ENCODE results near the gene FCMR. TPM values are rescaled to one million over a fixed set of nuclear protein-coding genes. Genes with fewer than 3 reads are reported as not detected.

The FCMR gene
- polyA plus RNA-seq, 1 donor = 4.4 TPM

GRCh38 chr1:206911064-206911663, 10.6 kb downstream of the FCMR start:
- H3K4me1 ChIP-seq (ENCODE audit: control insufficient read depth, insufficient read depth, low read length) = peaks cover 13% of the 10 kb centered on the region
- 0% methylated on average over 1 of the region's 1 CpG for WGBS (ENCODE audit: insufficient coverage, low lambda C conversion rate)
- H3K4me3 ChIP-seq (ENCODE audit: low read length) = no peak overlapping the region
- DNase-seq = peak in 1 of 2 donors; percentile 61
- H3K36me3 ChIP-seq (ENCODE audit: control insufficient read depth, insufficient read depth, low read length) = no peaks in the 10 kb centered on the region
- no peak overlapping the region for H3K27ac ChIP-seq (ENCODE audit: low read length)
- H3K9me3 ChIP-seq (ENCODE audit: control insufficient read depth, low read depth, low read length) = peaks cover 3% of the 10 kb centered on the region
- peaks cover 8% of the 10 kb centered on the region for H3K27me3 ChIP-seq (ENCODE audit: control insufficient read depth, insufficient read depth, low read length)

- Histone ChIP-seq H3K9me3 (ENCODE audit: control insufficient read depth, low read depth, low read length) (peaks cover 3% of the 10 kb centered on the region), H3K4me1 (ENCODE audit: control insufficient read depth, insufficient read depth, low read length) (peaks cover 13% of the 10 kb centered on the region), H3K36me3 (ENCODE audit: control insufficient read depth, insufficient read depth, low read length) (no peaks in the 10 kb centered on the region), H3K4me3 (ENCODE audit: low read length) (peak overlapping the region; percentile 25), H3K27ac (ENCODE audit: low read length) (no peak overlapping the region), H3K27me3 (ENCODE audit: control insufficient read depth, insufficient read depth, low read length) (peaks cover 8% of the 10 kb centered on the region)
- WGBS (ENCODE audit: insufficient coverage, low lambda C conversion rate) = no CpG with 5 or more reads among the region's 14 CpGs
- DNase-seq = no peak
Measured at GRCh38 chr1:206909883-206910318, 11.8 kb downstream of the FCMR start.

GRCh38 chr1:206909161-206909882, 12.4 kb downstream of the FCMR start:
- H3K4me1 ChIP-seq (ENCODE audit: control insufficient read depth, insufficient read depth, low read length) = peaks cover 13% of the 10 kb centered on the region
- no peaks in the 10 kb centered on the region for H3K36me3 ChIP-seq (ENCODE audit: control insufficient read depth, insufficient read depth, low read length)
- H3K27ac ChIP-seq (ENCODE audit: low read length) = peak overlapping the region; percentile 3
- H3K9me3 ChIP-seq (ENCODE audit: control insufficient read depth, low read depth, low read length) = peaks cover 3% of the 10 kb centered on the region
- H3K4me3 ChIP-seq (ENCODE audit: low read length) = peak overlapping the region; percentile 25
- WGBS (ENCODE audit: insufficient coverage, low lambda C conversion rate) = no CpG with 5 or more reads among the region's 69 CpGs
- H3K27me3 ChIP-seq (ENCODE audit: control insufficient read depth, insufficient read depth, low read length) = peaks cover 8% of the 10 kb centered on the region
- DNase-seq = peak; percentile 75 to 91

GRCh38 chr1:206908038-206908437, 13.7 kb downstream of the FCMR start:
- Histone ChIP-seq H3K27me3 (ENCODE audit: control insufficient read depth, insufficient read depth, low read length) (peaks cover 8% of the 10 kb centered on the region), H3K27ac (ENCODE audit: low read length) (no peak overlapping the region), H3K36me3 (ENCODE audit: control insufficient read depth, insufficient read depth, low read length) (no peaks in the 10 kb centered on the region), H3K9me3 (ENCODE audit: control insufficient read depth, low read depth, low read length) (peaks cover 3% of the 10 kb centered on the region), H3K4me1 (ENCODE audit: control insufficient read depth, insufficient read depth, low read length) (peaks cover 13% of the 10 kb centered on the region), H3K4me3 (ENCODE audit: low read length) (no peak overlapping the region)
- DNase-seq = no peak
- WGBS (ENCODE audit: insufficient coverage, low lambda C conversion rate) = no CpG with 5 or more reads among the region's 10 CpGs

- no peak overlapping the region for H3K27ac ChIP-seq (ENCODE audit: low read length)
- no peak for DNase-seq
- WGBS (ENCODE audit: insufficient coverage, low lambda C conversion rate) = no CpG with 5 or more reads among the region's 23 CpGs
- no peaks in the 10 kb centered on the region for H3K36me3 ChIP-seq (ENCODE audit: control insufficient read depth, insufficient read depth, low read length)
- H3K4me1 ChIP-seq (ENCODE audit: control insufficient read depth, insufficient read depth, low read length) = peaks cover 13% of the 10 kb centered on the region
- no peak overlapping the region for H3K4me3 ChIP-seq (ENCODE audit: low read length)
- peaks cover 8% of the 10 kb centered on the region for H3K27me3 ChIP-seq (ENCODE audit: control insufficient read depth, insufficient read depth, low read length)
- H3K9me3 ChIP-seq (ENCODE audit: control insufficient read depth, low read depth, low read length) = peaks cover 3% of the 10 kb centered on the region
Measured at GRCh38 chr1:206907304-206907991, 14.3 kb downstream of the FCMR start.

- DNase-seq = no peak
- no peaks in the 10 kb centered on the region for H3K36me3 ChIP-seq (ENCODE audit: control insufficient read depth, insufficient read depth, low read length)
- H3K27ac ChIP-seq (ENCODE audit: low read length) = no peak overlapping the region
- no CpG with 5 or more reads among the region's 4 CpGs for WGBS (ENCODE audit: insufficient coverage, low lambda C conversion rate)
- no peak overlapping the region for H3K4me3 ChIP-seq (ENCODE audit: low read length)
- H3K27me3 ChIP-seq (ENCODE audit: control insufficient read depth, insufficient read depth, low read length) = peaks cover 8% of the 10 kb centered on the region
- peaks cover 3% of the 10 kb centered on the region for H3K9me3 ChIP-seq (ENCODE audit: control insufficient read depth, low read depth, low read length)
- H3K4me1 ChIP-seq (ENCODE audit: control insufficient read depth, insufficient read depth, low read length) = peaks cover 13% of the 10 kb centered on the region
Measured at GRCh38 chr1:206905295-206906164, 16.2 kb downstream of the FCMR start.

GRCh38 chr1:206904423-206905142, 17.2 kb downstream of the FCMR start:
- Histone ChIP-seq H3K4me1 (ENCODE audit: control insufficient read depth, insufficient read depth, low read length) (peaks cover 7% of the 10 kb centered on the region), H3K4me3 (ENCODE audit: low read length) (no peak overlapping the region), H3K27ac (ENCODE audit: low read length) (no peak overlapping the region), H3K36me3 (ENCODE audit: control insufficient read depth, insufficient read depth, low read length) (no peaks in the 10 kb centered on the region), H3K9me3 (ENCODE audit: control insufficient read depth, low read depth, low read length) (no peaks in the 10 kb centered on the region), H3K27me3 (ENCODE audit: control insufficient read depth, insufficient read depth, low read length) (peaks cover under 1% of the 10 kb centered on the region)
- WGBS (ENCODE audit: insufficient coverage, low lambda C conversion rate) = no CpG with 5 or more reads among the region's 10 CpGs
- DNase-seq = no peak

GRCh38 chr1:206903687-206904086, 18.1 kb downstream of the FCMR start:
- peaks cover 7% of the 10 kb centered on the region for H3K4me1 ChIP-seq (ENCODE audit: control insufficient read depth, insufficient read depth, low read length)
- WGBS (ENCODE audit: insufficient coverage, low lambda C conversion rate) = 100% methylated on average over 1 of the region's 2 CpGs
- H3K27ac ChIP-seq (ENCODE audit: low read length) = no peak overlapping the region
- no peak overlapping the region for H3K4me3 ChIP-seq (ENCODE audit: low read length)
- no peak for DNase-seq
- H3K36me3 ChIP-seq (ENCODE audit: control insufficient read depth, insufficient read depth, low read length) = no peaks in the 10 kb centered on the region
- H3K27me3 ChIP-seq (ENCODE audit: control insufficient read depth, insufficient read depth, low read length) = no peaks in the 10 kb centered on the region
- no peaks in the 10 kb centered on the region for H3K9me3 ChIP-seq (ENCODE audit: control insufficient read depth, low read depth, low read length)

GRCh38 chr1:206902702-206903101, 19.0 kb downstream of the FCMR start:
- no peaks in the 10 kb centered on the region for H3K27me3 ChIP-seq (ENCODE audit: control insufficient read depth, insufficient read depth, low read length)
- H3K27ac ChIP-seq (ENCODE audit: low read length) = no peak overlapping the region
- DNase-seq = no peak
- no CpG with 5 or more reads among the region's 1 CpG for WGBS (ENCODE audit: insufficient coverage, low lambda C conversion rate)
- H3K4me3 ChIP-seq (ENCODE audit: low read length) = no peak overlapping the region
- no peaks in the 10 kb centered on the region for H3K4me1 ChIP-seq (ENCODE audit: control insufficient read depth, insufficient read depth, low read length)
- no peaks in the 10 kb centered on the region for H3K36me3 ChIP-seq (ENCODE audit: control insufficient read depth, insufficient read depth, low read length)
- no peaks in the 10 kb centered on the region for H3K9me3 ChIP-seq (ENCODE audit: control insufficient read depth, low read depth, low read length)

All from large intestine (tissue), 3 donors.